HG02798 (cell line): Measurements from ENCODE around the gene CDK6.

ENCODE experiments used
- ATAC-seq: cut with Tn5 transposase; IDR thresholded peaks from one replicate; pipeline ENCODE4 v1.9.1; 2021; ENCODE audit warnings: mild to moderate bottlenecking; ENCODE audit not compliant: unreplicated experiment, poor library complexity

CDK6 gene

GRCh38 chr7:92717623-92717992 is 118.8 kb downstream of the CDK6 start:
- no peak for ATAC-seq

- ATAC-seq: no peak
Measured at GRCh38 chr7:92716825-92717580, 119.4 kb downstream of the CDK6 start.

GRCh38 chr7:92715963-92716362 is 120.4 kb downstream of the CDK6 start:
- no peak for ATAC-seq

GRCh38 chr7:92714767-92715166 is 121.6 kb downstream of the CDK6 start:
- ATAC-seq: no peak

GRCh38 chr7:92714280-92714679 is 122.1 kb downstream of the CDK6 start:
- ATAC-seq: no peak

- ATAC-seq: no peak
Measured at GRCh38 chr7:92709912-92710311, 126.5 kb downstream of the CDK6 start.

GRCh38 chr7:92709150-92709549 is 127.2 kb downstream of the CDK6 start:
- ATAC-seq: no peak

- no peak for ATAC-seq
Measured at GRCh38 chr7:92708111-92709042, 128.0 kb downstream of the CDK6 start.

- ATAC-seq: no peak
Measured at GRCh38 chr7:92707435-92707834, 128.9 kb downstream of the CDK6 start.

- ATAC-seq: no peak
Measured at GRCh38 chr7:92706563-92706962, 129.8 kb downstream of the CDK6 start.

GRCh38 chr7:92705831-92706230 is 130.5 kb downstream of the CDK6 start:
- ATAC-seq: no peak

GRCh38 chr7:92704858-92705257 is 131.5 kb downstream of the CDK6 start:
- ATAC-seq: no peak

- ATAC-seq: no peak
Measured at GRCh38 chr7:92702535-92702934, 133.8 kb downstream of the CDK6 start.

- no peak for ATAC-seq
Measured at GRCh38 chr7:92699966-92700514, 136.3 kb downstream of the CDK6 start.

GRCh38 chr7:92699560-92699959 is 136.8 kb downstream of the CDK6 start:
- no peak for ATAC-seq

GRCh38 chr7:92698237-92698841 is 138.0 kb downstream of the CDK6 start:
- ATAC-seq: no peak

- no peak for ATAC-seq
Measured at GRCh38 chr7:92697414-92697813, 139.0 kb downstream of the CDK6 start.

GRCh38 chr7:92697012-92697411 is 139.4 kb downstream of the CDK6 start:
- ATAC-seq: no peak

GRCh38 chr7:92696584-92696983 is 139.8 kb downstream of the CDK6 start:
- ATAC-seq: no peak

- ATAC-seq: no peak
Measured at GRCh38 chr7:92695308-92696261, 140.8 kb downstream of the CDK6 start.
